Activated CD8-positive, alpha-beta memory T cell treated with anti-CD3 and anti-CD28 coated beads, Interleukin-2, amount 50 U/mL, for 24 hours (primary cell): ENCODE measurements around the gene PLEKHA5.
"Not testable (repeated sequence)": the region's sequence is repeated elsewhere in the genome, so short reads cannot be mapped to it uniquely, and the experiment has no call there.

Experiments used
- DNase-seq: peaks from one replicate; pipeline ENCODE4 v3.0.0-alpha.2; 2020; ENCODE audit errors: extremely low read depth

Gene PLEKHA5

DNA sequence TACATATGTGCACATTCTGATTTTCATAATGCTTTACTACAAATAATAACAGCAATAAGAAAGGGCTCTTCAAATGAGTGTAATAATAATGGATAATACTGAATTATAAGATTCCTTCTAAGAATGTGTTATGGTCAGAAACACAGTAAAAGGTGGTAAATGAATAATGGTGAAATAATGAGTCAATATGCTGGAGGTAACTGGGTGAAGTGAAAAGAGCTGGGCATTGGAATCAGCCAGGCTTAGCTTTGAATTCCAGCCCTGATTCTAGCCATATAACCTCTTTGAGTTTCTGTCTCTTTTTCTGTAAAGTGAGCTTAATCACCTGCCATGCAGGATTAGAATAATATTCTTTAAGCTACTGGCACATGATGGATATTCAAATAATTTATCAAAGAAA lies 39.1 kb downstream of the PLEKHA5 start:
- DNase-seq: no peak

DNA sequence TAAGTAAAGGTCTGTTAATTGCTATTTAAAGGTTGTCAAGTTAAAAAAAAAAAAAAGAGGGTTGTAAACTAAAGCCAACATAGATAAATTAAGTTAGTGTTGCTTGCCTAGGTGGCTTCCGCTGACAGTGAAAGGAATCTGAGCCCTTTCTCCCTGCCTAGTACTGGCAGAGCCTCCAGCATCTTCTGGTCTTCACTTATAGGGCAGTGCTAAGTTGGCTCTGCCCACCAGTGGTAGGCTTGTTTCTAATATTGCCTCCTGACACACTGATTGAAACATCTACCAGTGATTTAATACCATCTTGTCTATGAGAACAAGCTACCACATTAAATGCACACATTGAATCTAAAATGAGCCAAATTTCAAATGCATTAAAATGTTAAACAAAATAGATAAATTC lies 39.7 kb downstream of the PLEKHA5 start:
- no peak for DNase-seq

DNA sequence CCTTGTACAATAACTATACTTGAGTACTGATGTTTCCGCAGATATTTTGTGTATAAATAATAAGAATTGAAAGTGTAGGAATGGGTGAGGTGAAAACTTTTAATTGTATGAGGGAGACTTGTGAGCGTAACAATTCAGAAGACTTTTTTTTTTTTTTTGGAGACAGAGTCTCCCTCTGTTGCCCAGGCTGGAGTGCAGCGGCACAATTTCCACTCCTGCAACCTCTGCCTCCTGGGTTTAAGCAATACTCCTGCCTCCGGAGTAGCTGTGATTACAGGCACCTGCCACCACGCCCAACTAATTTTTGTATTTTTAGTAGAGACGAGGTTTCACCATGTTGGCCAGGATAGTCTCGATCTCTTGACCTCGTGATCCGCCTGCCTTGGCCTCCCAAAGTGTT lies 40.8 kb downstream of the PLEKHA5 start:
- not testable (repeated sequence) for DNase-seq

DNA sequence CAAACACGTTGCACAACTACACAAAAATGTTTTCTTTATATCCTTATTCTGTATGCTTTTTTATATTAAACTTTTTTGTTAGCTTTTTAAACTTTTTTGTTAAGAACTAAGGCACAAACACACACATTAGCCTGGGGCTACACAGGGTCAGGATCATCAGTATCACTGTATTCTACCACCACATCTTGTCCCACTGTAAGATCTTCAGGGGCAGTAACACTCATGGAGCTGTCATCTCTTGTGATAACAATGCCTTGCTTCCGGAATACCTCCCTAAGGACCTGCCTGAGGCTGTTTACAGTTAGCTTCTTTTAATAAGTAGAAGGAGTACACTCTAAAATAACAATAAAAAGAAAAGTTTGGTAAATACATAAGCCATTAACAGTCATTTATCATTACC lies 42.2 kb downstream of the PLEKHA5 start:
- DNase-seq: no peak

DNA sequence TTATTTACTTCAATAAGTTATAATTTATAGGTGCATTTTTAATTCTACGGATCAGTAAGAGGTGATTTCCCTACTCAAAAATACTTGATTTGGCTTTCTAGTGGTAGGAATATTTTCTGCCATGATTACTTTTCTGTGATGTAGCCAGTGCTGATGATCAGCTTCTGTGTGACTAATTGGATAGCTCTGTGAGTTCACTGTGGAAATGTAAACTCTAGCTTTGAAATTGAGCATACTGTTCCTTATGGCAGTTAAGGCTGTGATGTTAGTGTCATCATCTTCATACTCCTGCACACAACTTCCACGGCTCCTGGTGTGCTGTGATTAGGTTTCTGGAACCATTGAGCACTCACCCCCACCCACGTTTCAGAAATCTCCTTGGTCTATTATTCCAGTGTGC lies 48.2 kb downstream of the PLEKHA5 start:
- DNase-seq: no peak

DNA sequence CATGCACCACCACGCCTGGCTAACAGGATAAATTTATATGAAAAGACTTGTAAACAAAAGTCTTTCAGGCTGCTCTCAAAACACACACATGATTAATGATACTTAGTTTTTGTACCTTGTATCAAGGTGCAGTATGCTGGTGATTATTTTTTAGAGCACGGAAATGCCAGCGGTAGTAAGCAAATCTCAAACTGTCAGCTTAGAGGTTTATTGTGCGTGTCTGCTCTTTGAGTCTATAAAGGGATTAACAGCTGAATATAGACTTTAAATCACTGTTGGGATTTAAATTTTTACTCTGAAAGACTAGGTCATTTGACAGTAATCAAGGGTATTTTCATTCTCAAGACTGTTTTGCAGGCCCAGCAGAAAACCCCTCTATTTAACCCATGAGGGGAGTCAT lies 50.5 kb downstream of the PLEKHA5 start:
- no peak for DNase-seq

DNA sequence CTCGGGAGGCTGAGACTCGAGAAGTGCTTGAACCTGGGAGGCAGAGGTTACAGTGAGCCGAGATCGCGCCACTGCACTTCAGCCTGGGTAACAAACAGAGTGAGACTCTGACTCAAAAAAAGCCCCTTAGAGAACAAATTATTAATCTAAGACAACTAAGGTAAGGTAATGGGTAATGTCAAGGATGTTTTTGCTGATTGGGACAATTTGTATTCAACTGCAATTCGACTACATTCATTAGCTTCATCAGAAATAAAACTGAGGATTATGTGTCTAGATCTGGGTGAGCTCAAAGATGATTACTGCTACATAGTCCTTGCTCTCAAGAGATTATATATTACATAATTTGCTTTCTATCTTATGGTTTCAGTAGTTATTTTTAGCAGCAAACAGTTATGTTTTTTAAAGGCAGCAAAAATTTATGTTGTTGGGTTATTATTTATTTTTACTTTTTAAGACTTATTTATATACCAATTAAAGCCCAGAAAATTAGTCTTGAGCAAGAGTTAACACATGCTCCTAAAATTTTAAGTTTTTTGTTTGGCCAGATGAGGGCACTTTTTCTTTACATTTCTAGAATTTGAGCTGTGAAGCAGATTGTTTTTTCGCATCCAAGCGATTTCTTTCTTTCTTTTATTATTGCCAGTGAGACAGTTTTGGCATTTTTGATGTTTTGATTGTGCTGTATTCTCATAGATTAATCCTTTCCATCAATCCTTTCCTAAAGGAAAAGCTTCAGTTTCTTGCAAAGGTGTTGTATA lies 52.3 kb downstream of the PLEKHA5 start:
- no peak for DNase-seq

DNA sequence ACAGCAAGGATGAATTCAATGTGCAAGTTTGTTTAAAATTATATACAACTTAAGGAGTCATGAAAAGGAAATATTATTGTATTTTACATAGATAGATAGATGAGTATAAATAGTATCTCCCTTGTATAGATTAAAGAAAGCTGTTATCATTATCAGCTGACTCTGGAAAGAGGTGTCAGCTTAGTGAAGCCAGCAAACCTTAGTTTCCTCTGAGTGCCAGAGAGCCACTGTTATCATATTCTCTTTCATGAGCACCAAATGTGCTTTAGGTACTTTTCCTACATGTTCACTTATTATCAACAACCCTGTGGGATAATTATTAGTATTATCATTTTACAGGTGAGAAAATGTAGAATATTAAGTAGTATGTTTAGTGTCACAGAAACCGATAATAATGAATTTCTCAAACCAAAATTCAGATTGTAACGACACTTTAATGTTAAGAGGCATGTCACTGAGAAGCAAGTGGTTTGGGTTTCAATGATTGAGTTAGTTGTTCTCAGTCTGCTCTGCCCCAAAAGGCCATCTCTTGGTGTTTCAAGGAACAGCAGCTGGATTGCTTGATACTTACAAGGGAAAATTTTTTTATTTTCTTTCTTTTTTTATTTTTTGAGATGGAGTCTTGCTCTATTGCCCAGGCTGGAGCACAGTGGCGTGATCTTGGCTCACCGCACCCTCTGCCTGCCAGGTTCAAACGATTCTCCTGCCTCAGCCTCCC lies 53.7 kb downstream of the PLEKHA5 start:
- DNase-seq: no peak

DNA sequence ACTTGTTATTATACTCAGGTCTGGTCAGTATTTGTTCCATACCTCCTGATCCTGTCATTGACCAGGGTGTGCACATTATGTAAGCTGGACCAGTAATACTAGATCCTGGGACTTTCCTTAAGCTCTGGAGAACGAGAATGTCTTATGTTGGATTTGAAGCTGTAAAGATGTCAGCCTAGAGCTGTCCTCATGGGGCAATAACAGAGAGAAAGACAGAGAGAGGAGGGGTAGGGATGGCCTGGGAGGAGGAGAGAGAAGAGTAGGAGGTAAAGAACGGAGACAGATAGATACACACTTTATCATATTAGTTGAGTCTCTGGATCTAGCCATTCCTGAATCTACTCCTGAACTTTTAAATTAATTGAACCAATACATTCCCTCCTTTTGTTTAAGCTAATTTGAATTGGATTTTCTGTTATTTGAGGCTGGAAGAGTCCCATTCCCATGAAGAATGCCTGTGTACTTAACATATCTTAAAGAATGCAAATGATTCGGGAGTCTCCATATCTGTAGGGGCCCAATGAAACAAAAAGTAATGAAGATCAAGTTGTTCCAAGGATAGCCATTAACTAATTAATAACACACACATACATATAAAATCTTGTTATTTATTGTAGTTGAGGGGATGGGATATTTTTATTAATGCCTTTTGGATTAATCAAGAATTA lies 55.9 kb downstream of the PLEKHA5 start:
- DNase-seq: no peak

DNA sequence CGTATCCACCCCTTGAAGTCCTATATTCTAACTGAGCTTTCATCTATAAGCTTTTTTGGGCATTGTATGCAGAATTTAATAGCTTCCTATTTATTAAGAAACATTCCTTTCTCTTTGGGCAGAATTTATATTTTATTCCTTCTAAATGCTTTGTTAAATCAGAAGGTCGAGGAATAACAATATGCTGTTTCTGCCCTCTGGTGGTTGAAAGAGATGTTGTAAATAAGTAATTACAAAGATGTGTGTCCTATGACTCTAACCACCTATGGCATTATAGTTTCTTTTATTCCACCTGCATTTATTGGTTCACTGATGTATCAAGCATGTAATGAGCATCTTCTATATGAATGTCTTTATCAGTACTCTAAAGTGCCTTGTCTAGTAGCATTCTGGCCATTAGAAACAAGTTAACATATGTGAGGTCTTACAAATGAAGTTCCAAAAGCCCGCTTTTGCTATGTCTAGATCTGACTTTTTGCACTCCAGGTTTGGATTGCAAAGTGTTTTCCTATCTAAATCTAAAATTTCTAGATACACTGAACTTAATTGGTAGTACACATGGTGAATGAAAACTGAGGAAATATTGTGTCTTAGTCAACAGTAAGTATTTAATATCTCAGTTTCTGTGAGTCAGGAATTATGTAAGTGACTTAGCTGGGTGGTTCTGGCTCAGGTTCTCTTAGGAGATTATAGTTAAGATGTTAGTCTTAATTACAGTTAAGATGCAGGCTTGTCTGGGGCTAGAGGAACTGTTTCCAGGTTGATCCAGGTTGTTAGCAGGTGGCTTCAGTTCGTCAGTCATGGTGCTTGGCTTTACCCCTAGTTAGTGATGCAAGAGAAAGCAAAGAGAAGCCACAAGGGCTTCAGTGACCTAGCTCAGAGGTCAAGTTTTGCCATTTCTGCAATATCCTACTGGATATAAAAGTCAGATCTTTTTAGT lies 57.5 kb downstream of the PLEKHA5 start:
- no peak for DNase-seq

DNA sequence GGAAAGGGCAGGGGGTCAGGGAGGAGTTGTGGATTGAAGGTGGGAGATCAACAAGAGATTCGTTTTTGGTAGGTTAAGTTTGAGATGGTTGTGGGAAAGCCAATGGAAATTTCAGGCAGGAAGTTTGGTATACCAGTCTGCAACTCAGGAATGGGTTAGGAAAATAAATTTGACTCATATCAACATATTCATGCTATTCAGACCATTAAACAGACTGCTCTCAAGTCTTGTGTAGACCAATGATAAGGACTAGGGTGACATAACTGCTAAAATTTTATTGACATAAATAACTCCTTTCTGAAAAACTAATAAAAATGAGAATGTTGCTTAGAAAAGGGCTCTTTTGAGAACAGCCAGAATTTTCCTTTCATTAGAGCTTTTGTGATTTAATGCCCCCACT lies 60.0 kb downstream of the PLEKHA5 start:
- no peak for DNase-seq

DNA sequence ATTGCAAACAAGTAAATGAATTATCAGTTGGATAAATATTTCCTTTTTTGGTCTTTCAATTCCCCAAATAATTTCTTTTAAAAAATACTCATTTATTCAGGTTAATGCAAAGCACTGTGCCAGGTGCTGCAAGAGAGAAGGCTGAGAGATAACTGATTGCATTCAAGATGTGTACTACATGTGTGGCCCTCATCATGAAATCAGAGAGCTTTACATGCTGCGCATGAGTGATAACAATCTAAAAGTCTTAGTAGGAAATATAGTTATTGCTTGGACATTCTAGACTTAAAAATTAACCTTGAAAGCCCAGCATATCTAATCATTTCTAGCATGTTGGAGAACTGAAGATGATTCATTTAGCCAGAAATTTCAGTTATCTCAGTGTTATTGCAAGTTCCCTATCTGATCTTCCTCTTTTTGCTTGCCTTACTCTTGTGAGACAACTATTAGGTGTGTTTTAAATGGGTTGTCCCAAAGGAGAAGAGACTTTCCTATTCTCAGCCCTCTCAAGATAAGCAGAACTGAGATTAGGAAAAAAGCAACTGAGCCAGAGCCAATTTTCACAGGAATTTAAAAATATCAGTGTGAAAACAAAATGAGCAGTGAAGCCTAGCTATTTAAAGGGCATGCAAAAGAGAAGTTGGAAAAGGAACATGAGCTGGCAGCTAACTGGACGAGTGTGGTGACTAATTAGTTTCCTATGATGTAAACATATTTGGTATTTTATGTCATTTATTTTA lies 60.9 kb downstream of the PLEKHA5 start:
- no peak for DNase-seq

DNA sequence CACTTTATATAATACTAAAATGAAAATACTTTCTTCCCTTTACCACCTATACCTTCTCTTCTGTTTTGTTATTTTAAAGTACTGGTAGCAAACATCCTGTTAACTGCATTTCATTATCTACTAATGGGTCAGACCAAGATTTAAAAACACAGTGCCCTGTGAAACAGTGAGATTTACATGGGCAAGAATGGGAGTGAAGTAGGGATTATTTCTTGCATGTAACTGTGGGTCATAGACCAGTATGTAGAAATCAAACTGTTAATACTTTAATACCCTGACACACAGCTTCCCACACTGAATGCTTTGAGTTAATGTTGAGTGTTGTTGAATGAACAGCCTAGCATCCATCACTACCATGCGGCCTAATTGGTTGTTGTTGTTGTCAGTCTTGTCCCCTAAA lies 61.6 kb downstream of the PLEKHA5 start:
- no peak for DNase-seq

DNA sequence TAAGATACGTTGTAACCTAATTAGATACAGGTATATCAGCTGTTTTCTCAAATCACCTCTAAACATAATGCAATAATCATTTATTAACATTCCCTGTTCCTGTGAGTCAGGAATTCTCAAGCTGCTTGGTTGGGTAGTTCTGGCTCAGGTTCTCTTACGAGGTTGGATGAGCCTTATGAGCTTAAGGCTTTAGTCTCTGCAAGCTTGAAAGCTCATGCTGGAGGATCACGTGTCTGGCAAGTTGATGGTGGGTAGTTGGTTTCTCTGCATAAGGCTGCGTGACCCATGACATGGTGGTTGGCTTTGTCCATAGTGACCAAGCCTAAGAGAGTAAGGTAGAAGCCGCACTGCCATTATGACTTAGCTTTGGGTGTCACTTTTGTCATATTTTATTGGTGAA lies 62.0 kb downstream of the PLEKHA5 start:
- no peak for DNase-seq

DNA sequence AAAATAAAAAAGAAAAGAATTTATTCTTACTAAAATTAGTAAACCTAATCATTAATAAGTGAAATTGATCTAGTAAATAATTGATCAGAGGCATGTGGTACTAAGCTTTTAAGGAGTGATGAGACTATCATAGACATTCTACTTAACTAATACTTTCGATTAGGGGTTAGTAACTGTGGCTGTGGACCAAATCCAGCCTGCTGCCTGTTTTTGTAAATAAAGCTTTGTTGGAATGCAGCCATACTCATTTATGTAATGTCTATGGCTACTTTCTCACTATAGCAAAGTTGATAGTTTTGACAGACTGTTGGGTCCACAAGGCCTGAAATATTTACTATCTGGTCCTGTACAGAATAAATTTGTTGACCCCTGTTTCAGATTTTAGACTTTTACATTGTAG lies 63.2 kb downstream of the PLEKHA5 start:
- no peak for DNase-seq

DNA sequence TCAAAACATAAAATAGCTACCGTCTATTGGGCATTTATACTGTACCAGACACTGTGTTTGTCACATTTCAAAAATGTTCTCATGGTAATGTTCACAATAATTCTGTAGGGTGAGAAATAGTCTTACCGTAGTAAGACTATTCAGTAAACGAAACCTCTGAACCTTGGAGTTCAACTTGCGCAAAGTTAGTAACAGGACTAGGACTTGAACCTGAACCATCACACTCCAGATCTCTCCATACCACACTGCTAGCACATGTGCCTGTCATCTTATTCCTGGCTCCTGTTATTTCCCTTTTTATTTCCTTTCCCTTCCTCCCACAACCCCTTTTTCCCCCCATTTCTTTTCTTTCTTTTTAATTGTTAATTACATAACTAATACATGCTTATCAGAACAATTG lies 65.4 kb downstream of the PLEKHA5 start:
- no peak for DNase-seq

DNA sequence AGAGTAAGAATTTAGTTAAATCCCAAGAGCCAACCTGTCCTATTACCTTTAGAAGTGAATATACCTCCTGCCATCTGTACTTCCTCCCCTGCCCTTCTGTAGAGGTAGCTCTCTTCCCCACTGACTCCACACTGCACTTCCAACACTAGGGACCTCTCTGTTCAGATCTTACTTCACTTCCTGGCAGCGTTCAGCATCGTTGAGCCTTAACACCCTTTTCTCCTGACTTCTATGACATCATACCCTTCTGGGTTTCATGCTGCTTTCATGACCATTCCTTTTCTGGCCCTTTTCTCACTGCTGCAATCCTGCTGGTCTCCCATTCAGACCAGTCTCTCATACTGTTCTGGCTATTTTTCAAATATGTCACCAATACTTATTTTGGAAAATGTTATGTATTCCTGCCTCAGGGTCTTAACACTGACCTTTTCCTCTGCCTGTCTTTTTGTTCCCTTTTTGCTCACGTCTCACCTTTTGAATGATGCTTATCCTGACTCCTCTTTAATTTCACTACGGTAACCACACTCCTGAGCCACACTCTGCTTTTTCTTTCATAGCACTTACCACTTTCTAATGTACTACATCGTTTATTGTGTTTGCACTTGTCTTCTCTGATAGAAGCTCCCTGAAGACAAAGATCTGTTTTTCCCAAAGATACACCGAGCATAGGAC lies 67.6 kb downstream of the PLEKHA5 start:
- DNase-seq: no peak

DNA sequence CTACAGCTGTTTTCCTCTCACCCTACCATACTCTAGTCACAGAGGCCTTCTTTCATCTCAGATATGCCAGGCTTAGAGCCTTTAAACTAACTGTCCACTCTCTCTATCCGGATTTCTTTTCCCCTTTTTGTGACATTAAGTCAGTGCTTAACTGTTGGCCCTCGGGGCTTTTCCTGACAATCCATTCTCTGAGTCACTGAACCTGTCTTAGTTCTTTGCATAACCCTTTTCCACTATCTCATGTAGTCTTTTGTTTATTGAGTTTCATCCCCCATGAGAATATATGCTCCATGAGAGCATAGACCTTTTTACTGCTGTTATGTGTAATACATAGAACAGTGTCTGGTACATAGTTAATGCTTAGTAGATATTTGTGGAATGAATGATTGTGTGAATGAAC lies 68.7 kb downstream of the PLEKHA5 start:
- no peak for DNase-seq

DNA sequence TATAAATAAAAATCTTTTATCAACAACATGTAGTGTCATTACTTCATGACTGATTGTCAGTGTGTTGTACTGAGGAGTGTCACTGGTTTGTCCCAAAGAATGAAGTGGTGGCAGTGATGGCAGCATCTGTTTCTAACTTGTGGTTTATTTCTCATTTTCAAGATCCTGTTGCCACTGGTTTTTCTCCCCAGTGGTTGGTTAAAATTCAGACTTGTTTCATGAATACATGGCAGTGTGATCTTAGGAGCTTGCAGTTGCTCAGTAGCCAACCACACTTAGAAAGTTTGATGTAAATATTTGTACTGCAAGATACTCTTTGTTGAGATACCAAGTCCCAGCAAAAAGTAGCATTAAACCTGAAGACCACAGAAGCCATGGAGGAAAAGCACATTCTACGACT lies 69.8 kb downstream of the PLEKHA5 start:
- DNase-seq: no peak

DNA sequence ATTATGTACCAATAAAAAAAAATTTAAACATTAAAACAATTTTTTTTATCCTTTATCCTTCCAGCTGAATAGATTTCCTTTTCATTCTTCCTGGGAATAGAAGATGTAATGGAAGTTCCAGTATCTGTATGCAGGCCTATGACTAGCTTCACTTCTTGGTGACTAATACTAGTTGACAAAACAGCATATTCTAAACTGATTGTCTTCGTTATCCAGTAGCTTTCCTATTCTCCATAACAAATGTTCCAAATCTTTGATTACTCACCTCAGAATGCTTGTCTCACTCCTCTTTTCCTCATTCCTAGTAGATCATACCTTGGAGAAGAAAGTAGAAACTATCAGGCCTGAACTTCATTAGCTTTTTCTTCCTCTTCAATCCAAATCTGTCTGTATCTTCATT lies 70.7 kb downstream of the PLEKHA5 start:
- DNase-seq: no peak

DNA sequence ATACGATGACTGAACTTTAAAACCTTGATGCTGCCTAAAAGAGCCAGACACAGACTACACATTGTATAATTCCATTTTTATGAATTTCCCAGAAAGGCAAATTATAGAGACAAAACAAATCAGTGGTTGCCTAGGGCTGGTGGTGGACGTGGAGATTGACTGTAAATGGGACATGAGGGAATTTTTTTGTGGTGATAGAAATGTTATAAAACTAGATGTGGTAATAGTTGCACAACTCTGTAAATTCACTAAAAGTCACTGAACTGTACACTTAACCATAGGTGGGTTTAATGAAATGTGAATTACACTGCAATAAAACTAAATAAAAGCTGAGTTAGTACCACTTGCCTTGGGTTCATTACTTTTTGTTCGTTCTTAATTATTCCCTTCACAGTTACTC lies 72.1 kb downstream of the PLEKHA5 start:
- no peak for DNase-seq
